ENCODE results near the gene XAGE3.
"Not testable (repeated sequence)": the region's sequence is repeated elsewhere in the genome, so short reads cannot be mapped to it uniquely, and the experiment has no call there.

- TF ChIP-seq EP300, POLR2AphosphoS5, CTCF (IDR thresholded peaks at IDR 0.05): not testable (repeated sequence)
Observed at GRCh38 chrX:52887459-52887858, 19.6 kb upstream of the XAGE3 start.

Data from stomach (tissue), 4 donors.